GM18907 (cell line): Measurements from ENCODE around the gene GPBAR1.
A peak's percentile ranks its signal among the peaks of the same experiment; 100 is the strongest.

ENCODE experiments used
- ATAC-seq: cut with Tn5 transposase; IDR thresholded peaks from one replicate; pipeline ENCODE4 v1.9.1; 2021; ENCODE audit warnings: mild to moderate bottlenecking, moderate library complexity; ENCODE audit not compliant: unreplicated experiment

Gene GPBAR1, protein sequence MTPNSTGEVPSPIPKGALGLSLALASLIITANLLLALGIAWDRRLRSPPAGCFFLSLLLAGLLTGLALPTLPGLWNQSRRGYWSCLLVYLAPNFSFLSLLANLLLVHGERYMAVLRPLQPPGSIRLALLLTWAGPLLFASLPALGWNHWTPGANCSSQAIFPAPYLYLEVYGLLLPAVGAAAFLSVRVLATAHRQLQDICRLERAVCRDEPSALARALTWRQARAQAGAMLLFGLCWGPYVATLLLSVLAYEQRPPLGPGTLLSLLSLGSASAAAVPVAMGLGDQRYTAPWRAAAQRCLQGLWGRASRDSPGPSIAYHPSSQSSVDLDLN

DNA sequence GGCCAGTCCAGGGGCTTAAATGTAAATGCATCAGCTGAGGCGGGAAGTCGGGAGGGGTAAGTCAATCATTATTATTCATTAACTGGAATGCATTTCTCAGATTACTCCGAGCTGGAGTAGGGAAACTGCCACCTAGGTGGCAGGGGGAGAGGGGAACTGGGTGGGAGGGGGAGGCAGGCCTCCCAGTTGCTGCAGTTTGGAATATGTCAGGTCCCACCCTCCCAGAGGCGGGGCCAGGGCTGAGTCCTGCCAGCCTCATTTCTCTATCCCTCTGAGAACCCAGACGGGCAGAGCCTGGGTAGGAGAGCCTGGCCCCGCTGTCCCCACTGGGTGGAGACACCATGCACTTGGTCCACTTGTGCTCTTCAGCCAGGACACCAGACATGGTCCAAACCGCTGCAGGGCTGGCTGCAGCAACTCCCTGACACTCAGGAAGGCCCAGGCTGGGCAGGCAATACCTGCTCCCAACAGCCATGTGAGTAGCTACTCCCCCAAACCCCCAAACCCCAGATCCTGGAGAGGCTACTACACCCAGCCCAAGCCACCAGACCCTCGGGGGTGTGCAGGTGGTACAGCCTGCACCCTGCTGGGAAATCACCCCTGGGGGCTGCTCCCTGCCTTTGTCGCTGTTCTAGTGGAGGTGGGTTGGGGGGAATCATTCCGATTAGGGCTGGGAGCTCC, at the start of gene GPBAR1:
GPBAR1 (plus strand) TSS at position 274 of the 681 bp plus-strand sequence. CDS start 1,710 bp downstream, outside the sequence.
- no peak for ATAC-seq

DNA sequence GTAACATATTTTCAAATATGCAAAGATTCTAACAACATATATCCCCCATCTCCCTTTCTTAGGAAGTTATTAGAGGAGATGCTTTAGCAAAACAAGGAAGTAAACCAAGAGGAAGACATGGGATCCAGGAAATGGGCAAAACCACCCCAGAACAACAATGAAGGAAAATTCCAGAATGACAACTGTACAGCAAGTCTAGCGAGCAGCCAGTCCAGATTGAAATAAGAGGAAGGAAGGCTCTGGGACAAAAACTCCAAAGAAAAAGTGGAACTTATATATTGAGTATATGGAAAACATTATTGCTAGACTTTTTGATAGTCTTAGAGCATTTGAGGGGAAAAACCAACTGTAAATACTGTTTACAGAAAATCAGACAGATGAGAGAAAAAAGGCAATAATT, 46.7 kb upstream of the GPBAR1 start:
- no peak for ATAC-seq

DNA sequence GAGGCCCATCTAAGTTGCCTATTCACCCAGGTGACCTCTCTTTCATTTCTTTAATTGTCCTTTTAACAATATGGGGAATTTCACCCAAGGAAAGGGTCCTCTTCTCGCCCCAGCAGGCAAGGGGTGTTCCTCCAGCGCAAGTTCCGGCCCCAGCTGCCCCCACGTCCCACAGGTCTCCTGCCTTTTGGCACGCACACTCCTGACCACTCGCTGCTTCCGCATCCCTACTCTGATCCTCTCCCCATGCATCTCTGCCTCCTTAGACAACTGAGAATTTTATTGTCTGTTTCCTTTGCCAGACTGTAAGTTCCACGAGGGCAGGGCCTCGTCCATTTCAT, 44.5 kb upstream of the GPBAR1 start:
- peak; percentile 3 for ATAC-seq

DNA sequence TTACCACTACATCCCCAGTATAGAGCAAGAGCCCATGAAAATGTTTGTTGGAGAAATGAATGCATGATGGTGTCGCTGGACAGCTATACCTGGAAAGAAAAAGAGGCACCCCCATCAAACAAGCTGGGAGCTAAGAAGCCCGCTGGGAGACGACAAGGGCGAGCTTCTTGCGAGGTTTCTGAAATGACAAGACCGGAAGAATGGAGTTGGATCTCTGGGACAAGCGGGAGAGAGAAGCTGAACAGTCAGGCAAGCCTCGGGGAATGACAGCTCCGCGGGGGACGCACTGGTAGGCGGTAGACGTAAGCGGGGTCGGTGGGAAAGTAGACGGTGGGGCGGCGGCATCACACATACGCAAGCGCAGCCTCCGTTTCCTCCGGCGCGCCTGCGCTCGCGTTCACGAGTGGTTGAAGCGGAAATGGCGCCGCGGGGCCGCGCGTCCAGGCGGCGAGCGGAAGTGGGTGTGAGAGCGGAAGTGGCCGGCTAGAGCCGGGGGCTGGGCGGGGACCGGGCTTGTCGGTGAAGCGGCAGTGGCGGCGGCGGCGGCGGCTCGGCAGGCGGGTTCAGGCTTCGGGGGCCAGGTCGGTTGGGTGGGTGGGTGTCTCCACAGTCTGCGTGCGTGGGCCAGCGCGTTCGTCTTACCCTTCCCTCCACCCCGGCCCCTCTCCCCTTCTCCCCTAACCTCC, 44.0 kb upstream of the GPBAR1 start, which contains the start of gene ARPC2:
ARPC2 (plus strand) TSS at position 516 of the 686 bp plus-strand sequence. CDS start 282 bp downstream, outside the sequence.
- ATAC-seq: peak; percentile 72

DNA sequence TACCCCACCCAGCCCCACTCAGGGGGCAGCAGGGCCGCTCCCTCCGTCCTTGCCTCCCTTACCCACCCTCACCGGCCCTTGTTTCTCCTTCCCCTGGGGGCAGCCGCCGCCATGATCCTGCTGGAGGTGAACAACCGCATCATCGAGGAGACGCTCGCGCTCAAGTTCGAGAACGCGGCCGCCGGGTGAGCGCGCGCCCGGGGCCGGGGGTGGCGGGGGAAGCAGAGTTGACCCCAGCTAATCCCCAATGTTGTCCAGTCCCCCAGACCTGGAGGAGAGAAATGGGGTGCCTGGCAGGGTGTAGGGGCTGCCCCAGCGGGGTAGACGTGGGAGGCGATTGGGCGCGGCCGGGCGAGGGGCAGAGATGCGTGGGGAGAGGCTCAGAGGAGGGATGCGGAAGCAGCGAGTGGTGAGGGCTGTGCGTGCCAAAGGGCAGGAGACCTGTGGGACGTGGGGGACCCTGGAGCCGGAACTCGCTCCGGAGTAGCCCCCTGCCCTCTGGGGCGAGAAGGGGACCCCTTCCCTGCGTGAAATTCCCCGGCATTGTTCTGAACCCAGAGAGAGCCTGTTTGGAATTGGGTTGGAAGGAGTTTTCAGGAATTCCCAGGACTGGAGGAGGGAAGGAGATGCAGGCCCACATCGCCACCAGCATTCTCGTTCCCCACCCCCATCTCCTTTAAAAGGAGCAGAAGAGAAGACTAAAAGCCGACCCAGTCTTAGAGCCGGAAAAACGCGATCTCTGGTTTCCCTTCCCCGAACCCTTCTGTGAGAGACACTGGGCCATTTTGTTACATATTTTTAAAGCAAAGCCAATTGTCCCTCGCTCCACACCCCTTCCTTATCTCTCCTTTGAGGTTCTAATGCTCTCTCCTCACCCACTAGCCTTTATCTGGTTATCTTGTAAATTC, 43.2 kb upstream of the GPBAR1 start:
- peak; percentile 42 for ATAC-seq

DNA sequence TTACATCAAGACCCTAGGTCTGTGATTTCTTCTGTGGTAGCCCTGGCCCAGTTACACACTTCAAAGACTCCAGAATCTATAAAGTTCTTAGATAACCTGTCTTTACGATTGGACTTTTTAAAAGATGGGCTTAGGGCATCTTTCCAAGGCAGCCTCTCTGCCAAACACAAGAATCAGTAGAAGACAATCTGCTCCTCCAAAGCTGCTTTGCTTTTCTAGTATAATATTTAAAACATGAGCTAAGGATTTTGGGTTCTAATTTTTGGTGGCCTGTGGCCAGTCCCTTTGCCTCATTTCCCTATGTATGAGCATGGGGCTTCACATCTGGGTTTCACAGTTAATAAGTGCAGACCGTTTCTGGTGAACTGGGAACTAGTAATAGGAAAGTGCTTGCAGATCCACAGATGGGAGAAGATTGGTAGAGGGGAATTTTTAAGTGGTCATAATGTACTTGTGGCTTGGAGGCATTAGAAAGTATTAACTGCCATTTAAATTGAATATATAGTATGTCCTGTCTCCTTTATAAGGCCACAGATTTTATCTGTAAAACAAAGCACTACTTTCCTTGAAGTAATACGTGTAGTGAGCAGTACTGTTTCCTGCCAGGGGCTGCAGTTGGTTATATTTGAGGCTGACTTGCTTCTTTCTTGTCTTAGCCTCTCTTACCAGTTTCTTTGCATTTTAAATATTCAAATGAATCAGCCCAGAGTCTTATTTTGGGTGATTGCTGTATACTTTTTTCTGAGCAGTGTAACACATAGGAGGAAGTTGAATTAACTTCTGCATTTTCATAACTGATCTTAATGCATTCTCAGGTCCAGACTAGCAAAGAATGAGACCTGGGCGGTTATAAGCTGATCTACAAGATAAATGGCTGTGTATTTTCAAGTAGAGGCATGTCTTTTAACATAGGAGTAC, 42.3 kb upstream of the GPBAR1 start:
- ATAC-seq: peak; percentile 50

DNA sequence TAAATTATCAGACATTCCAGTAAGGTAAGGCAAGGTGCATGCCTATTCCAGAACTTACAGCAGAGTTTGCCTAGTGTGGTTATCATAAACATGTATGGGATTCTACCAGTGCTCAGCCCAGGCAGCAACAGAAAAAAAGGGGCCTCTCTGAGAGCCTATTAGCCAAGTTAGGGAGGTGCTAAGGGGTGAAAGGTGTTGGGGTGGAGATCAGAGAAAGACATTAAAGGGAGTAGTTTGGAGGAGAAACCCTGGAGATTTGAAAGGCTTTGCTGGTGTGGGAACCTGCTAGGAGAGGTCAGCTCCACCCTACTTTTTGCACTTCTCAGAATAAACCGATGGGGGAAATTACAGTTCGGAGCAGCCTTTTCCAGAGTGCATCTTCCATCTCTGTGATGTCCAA, 40.9 kb upstream of the GPBAR1 start:
- no peak for ATAC-seq

DNA sequence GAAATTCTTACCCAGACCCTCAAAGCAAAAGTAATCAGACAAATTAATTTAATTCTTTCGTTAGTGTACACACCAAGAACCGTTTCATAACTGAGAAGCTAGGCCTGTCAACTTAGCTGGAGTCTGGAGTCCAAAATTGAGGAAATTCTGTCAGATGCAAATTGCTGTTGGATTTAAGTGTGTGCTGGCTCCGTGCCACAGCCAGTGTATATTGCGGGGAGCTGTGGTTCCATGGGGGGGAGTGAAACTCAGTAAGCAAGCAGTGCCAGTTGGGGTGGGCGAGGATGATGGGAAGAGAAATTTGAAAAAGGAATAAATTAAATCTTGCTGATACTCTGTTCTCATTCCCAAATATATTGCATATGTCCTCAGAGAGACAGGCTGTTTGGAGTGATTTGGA, 39.8 kb upstream of the GPBAR1 start:
- ATAC-seq: no peak

DNA sequence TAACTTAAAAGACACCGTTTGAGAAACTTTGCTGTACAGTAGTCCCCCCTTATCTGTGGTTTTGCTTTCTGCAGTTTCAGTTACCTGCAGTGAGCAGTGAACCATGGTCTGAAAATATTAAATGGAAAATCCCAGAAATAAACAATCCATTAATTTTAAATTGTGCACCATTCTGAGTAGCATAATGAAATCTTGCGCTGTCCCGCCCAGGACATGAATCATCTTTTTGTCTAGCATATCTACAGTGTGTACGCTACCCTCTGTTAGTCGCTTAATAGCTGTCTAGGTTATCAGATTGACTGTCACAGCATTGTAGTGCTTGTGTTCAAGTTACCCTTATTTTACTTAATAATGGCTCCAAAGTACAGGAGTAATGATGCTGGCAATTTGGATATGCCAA, 37.8 kb upstream of the GPBAR1 start:
- no peak for ATAC-seq

DNA sequence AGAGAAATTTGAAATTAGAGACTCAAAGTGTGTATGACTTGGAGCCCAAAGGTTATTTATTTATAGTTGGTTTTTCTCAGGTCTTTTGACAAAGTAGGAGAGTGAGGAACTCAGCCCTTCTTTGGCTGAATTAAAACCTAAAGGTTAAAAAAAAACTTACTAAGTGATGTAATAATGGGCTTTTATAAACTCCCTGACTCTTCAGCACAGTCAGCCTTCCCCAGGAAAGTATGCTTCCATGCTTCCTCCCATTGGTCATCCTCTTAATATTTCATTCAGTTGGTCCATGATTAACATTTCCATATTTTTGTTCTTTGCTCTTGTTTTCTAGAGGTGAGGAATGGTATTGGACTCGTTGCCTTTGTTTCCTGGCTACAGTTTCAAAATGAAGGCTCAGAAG, 36.6 kb upstream of the GPBAR1 start:
- ATAC-seq: no peak

DNA sequence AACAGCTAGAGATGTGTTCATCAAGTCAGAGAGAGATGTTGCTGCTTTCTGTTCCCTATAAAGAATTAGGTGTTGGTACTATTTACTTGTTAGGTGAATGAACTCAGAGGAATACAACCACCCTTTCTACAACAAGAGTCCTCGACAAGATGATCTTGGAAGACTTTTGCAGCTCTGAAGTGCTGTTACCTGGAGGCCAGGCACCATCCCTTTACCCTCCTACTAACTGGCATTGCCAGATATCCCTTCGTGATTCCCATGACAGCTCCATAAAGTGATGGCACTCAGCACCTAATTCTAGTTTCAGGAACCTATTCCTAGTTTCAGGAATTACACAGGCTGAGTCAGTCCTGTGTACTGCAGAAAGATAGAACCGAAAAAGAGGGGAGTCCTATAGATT, 33.9 kb upstream of the GPBAR1 start:
- no peak for ATAC-seq

DNA sequence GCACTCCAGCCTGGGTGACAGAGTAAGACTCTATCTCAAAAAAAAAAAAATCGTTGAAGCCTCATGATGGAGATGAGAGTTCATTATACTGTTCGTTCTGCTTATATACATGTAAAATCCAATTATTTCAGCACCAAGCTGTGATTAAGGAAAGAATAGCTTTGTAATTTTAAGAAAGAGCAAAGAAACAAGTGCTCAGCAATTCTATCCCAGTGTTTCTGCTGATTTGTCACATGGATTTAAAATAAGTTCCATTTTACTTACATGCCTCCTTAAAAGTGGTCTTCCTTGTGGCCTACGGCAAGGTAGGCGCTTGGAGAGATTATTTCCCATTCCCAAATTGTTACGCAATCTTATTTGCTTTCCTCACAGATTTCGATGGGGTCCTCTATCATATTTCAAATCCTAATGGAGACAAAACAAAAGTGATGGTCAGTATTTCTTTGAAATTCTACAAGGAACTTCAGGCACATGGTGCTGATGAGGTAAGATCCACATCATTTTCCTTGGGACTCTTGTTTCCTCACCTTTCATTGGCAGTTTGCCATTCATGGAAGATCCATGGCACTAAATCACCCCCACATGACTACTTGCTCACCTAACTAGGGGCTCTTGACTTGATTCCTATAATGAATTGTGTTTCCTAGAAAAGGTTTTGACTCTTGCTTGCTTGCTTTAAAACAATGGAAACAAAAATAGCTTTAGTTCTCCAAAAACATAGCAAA, 32.3 kb upstream of the GPBAR1 start:
- ATAC-seq: no peak

DNA sequence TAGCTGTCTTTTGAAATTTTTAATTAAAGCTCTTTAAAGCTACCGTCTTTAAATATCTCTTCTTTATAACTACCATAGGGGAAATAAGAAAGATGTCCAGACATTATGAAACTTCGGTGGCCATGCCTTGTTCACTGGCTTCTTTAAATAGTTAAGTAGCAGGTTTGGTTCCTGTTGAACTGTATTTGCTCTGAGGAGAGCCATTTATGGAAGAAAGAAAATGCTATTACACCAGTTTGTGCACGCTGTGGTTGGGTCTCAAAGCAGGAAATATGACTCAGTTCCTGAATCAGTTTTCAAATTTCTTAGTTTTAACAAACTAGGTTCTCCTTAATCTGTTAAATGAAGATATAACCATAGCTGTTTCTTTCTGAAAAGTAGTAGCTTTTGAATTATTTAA, 31.6 kb upstream of the GPBAR1 start:
- peak; percentile 86 for ATAC-seq

DNA sequence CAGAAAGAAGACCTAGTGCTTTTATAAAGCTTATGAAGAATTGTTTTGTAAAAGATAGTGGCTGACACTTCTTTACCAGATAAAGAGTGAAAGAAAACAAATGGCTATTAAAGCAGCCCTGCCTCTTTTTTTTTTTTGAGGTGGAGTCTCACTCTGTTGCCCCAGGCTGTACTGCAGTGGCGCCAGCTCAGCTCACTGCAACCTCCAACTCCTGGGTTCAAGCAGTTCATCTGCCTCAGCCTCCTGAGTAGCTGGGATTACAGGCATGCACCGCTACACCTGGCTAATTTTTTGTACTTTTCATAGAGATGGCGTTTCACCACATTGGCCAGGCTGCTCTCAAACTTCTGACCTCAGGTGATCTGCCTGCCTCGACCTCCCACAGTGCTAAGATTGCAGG, 31.0 kb upstream of the GPBAR1 start:
- no peak for ATAC-seq

DNA sequence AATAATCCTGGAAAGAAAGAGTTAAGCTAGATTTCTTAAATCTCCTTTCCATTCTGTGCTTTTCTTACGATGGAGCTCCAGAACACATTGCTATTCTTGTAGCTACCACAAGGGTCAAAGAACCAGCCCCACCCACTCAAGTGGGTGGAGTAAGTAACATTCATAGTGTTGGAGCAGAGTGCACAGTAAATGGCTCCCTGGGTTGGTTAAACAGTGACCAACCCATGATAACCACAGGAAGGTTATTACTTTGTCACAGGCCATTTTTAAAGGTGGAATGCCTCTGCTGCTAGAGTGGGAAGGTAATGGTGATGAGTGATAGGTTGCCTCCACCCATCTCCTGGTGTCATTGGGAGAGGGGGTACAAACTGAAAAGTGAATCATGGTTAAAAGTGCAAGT, 29.9 kb upstream of the GPBAR1 start:
- ATAC-seq: peak; percentile 69

DNA sequence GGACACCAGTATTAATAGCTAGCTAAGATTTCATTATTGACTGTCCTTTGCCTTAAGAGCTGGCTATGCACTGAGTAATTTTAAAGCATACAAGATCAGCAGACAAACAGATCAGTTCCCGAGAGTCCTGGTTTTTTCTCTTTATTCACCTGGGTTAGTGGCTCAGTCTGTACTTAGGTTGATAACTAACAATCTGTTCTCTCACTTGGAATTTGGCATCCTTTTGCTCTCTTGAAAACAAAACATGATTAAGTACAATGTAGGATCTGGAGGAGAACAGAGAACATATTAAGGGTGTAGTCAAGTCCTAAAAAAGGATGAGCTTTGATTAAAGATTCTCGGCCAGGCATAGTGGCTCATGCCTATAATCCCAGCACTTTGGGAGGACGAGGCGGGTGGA, 27.3 kb upstream of the GPBAR1 start:
- ATAC-seq: no peak

DNA sequence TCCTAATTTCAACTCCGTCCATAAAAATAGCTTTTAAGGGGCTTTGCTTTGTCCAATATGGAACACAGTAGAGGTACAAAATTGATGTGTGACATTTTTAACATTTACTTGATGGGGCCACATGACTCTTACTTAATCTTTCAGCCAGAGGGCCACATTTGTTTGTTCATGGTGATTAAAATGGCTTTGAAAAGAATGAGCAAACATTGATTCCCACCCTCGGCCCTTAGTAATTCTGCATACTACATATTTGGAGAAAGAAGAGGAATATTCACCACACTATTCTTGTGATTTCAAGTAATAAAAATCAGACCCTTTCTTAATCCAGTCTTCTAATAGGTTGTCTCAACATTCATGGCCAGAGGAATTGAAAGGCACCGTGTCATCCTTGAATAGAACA, 26.3 kb upstream of the GPBAR1 start:
- no peak for ATAC-seq

DNA sequence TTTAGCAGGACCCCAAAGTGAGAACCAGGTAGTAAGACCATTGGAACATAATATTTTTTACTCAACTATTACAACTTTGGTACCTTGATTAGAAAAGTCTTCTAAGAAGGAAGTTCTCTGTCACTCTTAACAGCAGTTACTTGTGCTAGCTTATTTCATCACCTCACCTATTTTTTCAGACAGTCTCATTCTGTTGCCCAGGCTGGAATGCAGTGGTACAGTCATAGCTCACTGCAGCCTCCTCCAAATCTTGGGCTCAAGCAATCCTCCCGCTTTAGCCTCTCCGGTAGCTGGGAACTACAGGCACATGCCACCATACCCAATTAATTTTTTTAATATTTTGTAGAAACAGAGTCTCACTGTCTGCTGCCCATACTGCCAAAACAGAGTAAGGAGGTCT, 25.8 kb upstream of the GPBAR1 start:
- ATAC-seq: no peak

DNA sequence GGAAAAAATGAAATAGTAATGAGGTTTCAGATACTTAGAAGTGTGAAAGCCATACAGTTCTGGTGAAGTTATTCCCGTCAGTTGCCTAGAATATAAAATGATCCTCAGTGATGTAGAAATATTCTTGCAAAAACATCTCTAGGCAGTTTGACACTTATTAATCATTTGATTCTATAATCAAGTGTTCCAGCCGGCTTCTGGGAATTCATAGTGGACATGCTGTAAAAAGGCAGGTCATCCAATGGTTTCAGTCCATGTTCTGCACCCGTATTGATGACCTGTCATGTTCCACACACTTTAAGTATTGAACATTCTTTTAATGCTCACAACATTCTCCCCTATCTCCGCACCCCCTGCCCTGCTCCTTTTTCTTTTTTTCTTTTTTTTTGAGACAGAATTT, 24.0 kb upstream of the GPBAR1 start:
- no peak for ATAC-seq
